ENCODE data around the gene IL25.

Gene IL25

GRCh38 chr14:23403908-23404307, 31.3 kb downstream of the IL25 start:
- no peaks in the 10 kb centered on the region for H3K4me1 ChIP-seq (ENCODE audit: low read depth, poor library complexity, severe bottlenecking)
- no peak for TF ChIP-seq CTCF (conservative IDR thresholded peaks at IDR 0.05; ENCODE audit: low read depth, low read length)
- no peaks in the 10 kb centered on the region for H3K36me3 ChIP-seq (ENCODE audit: insufficient read depth)
- H4K20me1 ChIP-seq (ENCODE audit: insufficient read depth): no peaks in the 10 kb centered on the region
- no peak overlapping the region for H2AFZ ChIP-seq (ENCODE audit: low read depth)
- H3K4me3 ChIP-seq (IDR thresholded peaks at IDR 0.05; ENCODE audit: insufficient read depth, low read depth, low read length): no peak overlapping the region
- H3K27me3 ChIP-seq (ENCODE audit: insufficient read depth, low read depth): peaks cover 24% of the 10 kb centered on the region; the same call in 1 of the 2 replicates
- no peak overlapping the region for H3K4me2 ChIP-seq
- H3K27ac ChIP-seq: no peak overlapping the region
- H3K9ac ChIP-seq: no peak overlapping the region
- H3K79me2 ChIP-seq (ENCODE audit: insufficient read depth, low read depth): no peaks in the 10 kb centered on the region

- TF ChIP-seq CTCF (conservative IDR thresholded peaks at IDR 0.05; ENCODE audit: low read depth, low read length): no peak
- H2AFZ ChIP-seq (ENCODE audit: low read depth): no peak overlapping the region
- no peak overlapping the region for H3K27ac ChIP-seq
- H3K9ac ChIP-seq: no peak overlapping the region
- H3K27me3 ChIP-seq (ENCODE audit: insufficient read depth, low read depth): peaks cover 24% of the 10 kb centered on the region; the same call in 1 of the 2 replicates
- no peaks in the 10 kb centered on the region for H3K4me1 ChIP-seq (ENCODE audit: low read depth, poor library complexity, severe bottlenecking)
- H3K4me2 ChIP-seq: no peak overlapping the region
- H3K4me3 ChIP-seq (IDR thresholded peaks at IDR 0.05; ENCODE audit: insufficient read depth, low read depth, low read length): no peak overlapping the region
- no peaks in the 10 kb centered on the region for H4K20me1 ChIP-seq (ENCODE audit: insufficient read depth)
- H3K79me2 ChIP-seq (ENCODE audit: insufficient read depth, low read depth): no peaks in the 10 kb centered on the region
- no peaks in the 10 kb centered on the region for H3K36me3 ChIP-seq (ENCODE audit: insufficient read depth)
These were observed 31.8 kb downstream of the IL25 start for GRCh38 chr14:23404331-23404900.

- H4K20me1 ChIP-seq (ENCODE audit: insufficient read depth): no peaks in the 10 kb centered on the region
- no peak overlapping the region for H2AFZ ChIP-seq (ENCODE audit: low read depth)
- no peaks in the 10 kb centered on the region for H3K4me1 ChIP-seq (ENCODE audit: low read depth, poor library complexity, severe bottlenecking)
- no peak overlapping the region for H3K4me2 ChIP-seq
- H3K79me2 ChIP-seq (ENCODE audit: insufficient read depth, low read depth): no peaks in the 10 kb centered on the region
- no peak overlapping the region for H3K4me3 ChIP-seq (IDR thresholded peaks at IDR 0.05; ENCODE audit: insufficient read depth, low read depth, low read length)
- H3K27ac ChIP-seq: no peak overlapping the region
- no peak overlapping the region for H3K9ac ChIP-seq
- TF ChIP-seq CTCF (conservative IDR thresholded peaks at IDR 0.05; ENCODE audit: low read depth, low read length): no peak
- no peaks in the 10 kb centered on the region for H3K36me3 ChIP-seq (ENCODE audit: insufficient read depth)
- H3K27me3 ChIP-seq (ENCODE audit: insufficient read depth, low read depth): peaks cover 28% of the 10 kb centered on the region; the same call in 1 of the 2 replicates
These were observed 32.5 kb downstream of the IL25 start for GRCh38 chr14:23405096-23405495.

- H3K9ac ChIP-seq: no peak overlapping the region
- no peaks in the 10 kb centered on the region for H3K79me2 ChIP-seq (ENCODE audit: insufficient read depth, low read depth)
- no peak overlapping the region for H3K27ac ChIP-seq
- H3K36me3 ChIP-seq (ENCODE audit: insufficient read depth): no peaks in the 10 kb centered on the region
- no peak overlapping the region for H2AFZ ChIP-seq (ENCODE audit: low read depth)
- H3K4me2 ChIP-seq: no peak overlapping the region
- no peak for TF ChIP-seq CTCF (conservative IDR thresholded peaks at IDR 0.05; ENCODE audit: low read depth, low read length)
- H4K20me1 ChIP-seq (ENCODE audit: insufficient read depth): no peaks in the 10 kb centered on the region
- H3K27me3 ChIP-seq (ENCODE audit: insufficient read depth, low read depth): peaks cover 28% of the 10 kb centered on the region; the same call in 1 of the 2 replicates
- H3K4me3 ChIP-seq (IDR thresholded peaks at IDR 0.05; ENCODE audit: insufficient read depth, low read depth, low read length): no peak overlapping the region
- no peaks in the 10 kb centered on the region for H3K4me1 ChIP-seq (ENCODE audit: low read depth, poor library complexity, severe bottlenecking)
These were observed 33.0 kb downstream of the IL25 start for GRCh38 chr14:23405516-23406025.
